GM15510 (cell line): ENCODE data around the gene AFF2.

Experiments used
- POLR2A ChIP-seq: IDR thresholded peaks from 3 replicates; pipeline ENCODE4 v1.6.1; 2011; ENCODE audit warnings: borderline replicate concordance; ENCODE audit not compliant: insufficient read length; ENCODE audit errors: extremely low read depth

The AFF2 gene

GRCh38 chrX:148976571-148977400 lies 476.4 kb downstream of the AFF2 start:
- TF ChIP-seq POLR2A, result no peak

DNA sequence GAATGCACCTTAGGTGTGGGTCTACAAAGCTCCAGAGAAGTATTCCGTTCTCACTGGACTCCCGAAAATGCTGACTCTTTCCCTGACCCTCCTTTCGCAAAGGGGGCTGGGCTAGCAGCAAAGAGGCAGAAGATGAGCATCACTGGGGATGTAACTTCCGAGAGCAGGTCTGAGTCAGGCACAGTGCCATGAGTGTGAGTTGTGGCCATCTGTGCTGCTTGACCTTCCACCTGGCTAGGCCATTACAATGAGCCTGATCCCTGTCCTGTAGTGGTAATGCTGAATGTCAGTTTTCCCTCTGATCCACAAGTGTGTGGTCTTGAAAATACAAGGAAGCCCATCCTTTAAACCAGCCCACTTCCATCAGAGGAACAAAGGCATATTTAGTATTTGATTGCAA lies 479.4 kb downstream of the AFF2 start:
- no peak for TF ChIP-seq POLR2A

DNA sequence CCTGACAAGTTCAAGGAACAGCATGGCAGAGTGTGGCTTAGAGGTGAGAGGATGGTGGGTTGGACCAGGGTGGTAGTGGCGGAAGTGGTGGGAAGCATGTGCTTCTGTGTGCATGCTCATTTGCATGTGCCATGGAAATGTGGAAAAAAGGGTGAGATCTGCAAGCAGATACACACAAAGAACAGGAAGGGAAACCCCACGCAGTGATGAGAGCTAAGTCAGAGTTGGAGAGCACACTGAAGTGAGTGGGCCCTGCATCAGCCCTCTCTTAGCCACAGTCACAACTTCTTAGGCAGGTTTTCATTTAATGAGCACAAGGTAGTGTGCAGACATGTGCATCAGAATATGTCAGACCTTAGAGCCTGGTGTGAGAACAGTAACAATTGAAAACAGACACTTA lies 483.8 kb downstream of the AFF2 start:
- TF ChIP-seq POLR2A, result no peak

DNA sequence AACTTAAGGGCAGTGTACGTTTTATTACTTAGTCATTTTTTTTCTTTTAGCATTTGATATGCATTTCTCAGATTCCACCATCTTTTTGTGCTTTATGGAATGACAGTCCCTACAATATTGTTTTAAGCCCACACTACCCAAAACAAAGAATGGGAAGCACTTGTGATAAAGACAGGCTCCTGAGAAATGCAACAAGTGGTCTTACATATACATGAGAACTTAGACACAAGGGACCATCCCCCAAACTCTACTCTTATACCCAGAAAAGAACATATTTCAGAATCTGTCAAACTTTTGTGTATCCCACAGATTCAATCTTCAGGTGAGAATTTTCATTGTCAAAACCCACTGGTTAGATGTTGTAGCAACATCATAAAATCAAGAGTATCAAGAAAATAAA lies 491.1 kb downstream of the AFF2 start:
- no peak for TF ChIP-seq POLR2A

DNA sequence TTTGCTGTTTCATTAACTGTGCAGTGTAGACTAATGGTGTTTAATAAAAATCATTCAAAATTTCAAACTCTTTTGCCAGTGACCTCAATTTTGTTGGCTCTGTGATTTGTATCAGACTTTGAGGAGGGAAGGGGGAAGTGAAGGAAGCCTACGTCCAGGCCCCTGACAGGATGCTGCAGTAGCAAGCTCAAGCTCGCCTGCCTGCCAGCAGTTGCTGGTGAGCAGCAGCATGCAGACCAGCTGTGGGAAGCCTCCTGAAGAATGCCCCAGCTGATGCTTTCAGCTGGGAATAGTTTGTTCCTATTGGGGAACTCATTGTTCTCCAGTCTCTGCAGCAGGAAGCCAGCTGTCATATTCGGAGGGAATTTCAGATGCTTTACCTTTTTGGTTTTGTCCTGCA lies 495.2 kb downstream of the AFF2 start:
- no peak for TF ChIP-seq POLR2A

DNA sequence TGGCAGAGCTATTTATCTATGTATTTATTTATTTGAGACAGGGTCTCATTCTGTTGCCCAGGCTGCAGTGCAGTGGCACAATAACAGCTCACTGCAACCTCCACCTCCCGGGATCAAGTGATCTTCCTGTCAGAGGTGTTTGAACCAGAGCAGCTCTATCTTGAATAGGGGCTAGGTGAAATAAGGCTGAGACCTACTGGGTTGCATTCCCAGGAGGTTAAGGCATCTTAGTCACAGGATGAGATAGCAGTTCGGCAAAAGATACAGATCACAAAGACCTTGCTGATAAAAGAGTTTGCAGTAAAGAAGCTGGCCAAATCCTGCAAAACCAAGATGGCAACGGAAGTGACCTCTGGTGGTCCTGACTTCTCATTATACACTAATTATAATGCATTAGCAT lies 501.9 kb downstream of the AFF2 start:
- TF ChIP-seq POLR2A, result no peak

- no peak for TF ChIP-seq POLR2A
Measured at GRCh38 chrX:149003863-149004660, 503.6 kb downstream of the AFF2 start.

GRCh38 chrX:149004936-149005335 lies 504.5 kb downstream of the AFF2 start:
- TF ChIP-seq POLR2A, result no peak

DNA sequence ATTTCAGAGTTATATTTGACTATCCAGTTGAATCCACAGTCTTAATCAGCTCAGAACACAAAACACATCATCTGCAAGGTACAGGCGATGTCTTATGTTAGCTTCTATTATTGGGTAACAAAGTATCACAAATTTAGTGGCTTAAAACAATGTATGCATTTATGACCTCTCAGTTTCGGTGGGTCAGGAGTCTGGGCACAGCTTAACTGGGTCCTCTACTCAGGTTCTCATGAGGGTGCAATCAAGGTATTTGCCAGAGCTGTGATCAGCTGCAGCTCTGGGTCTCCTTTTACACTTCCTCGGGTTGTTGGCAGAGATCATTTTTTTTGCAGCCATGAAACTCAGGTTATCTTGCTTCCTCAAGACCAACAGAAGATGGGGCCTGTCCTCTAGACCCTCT lies 505.8 kb downstream of the AFF2 start:
- TF ChIP-seq POLR2A, result no peak

- no peak for TF ChIP-seq POLR2A
Measured at GRCh38 chrX:149007423-149007822, 507.0 kb downstream of the AFF2 start.

DNA sequence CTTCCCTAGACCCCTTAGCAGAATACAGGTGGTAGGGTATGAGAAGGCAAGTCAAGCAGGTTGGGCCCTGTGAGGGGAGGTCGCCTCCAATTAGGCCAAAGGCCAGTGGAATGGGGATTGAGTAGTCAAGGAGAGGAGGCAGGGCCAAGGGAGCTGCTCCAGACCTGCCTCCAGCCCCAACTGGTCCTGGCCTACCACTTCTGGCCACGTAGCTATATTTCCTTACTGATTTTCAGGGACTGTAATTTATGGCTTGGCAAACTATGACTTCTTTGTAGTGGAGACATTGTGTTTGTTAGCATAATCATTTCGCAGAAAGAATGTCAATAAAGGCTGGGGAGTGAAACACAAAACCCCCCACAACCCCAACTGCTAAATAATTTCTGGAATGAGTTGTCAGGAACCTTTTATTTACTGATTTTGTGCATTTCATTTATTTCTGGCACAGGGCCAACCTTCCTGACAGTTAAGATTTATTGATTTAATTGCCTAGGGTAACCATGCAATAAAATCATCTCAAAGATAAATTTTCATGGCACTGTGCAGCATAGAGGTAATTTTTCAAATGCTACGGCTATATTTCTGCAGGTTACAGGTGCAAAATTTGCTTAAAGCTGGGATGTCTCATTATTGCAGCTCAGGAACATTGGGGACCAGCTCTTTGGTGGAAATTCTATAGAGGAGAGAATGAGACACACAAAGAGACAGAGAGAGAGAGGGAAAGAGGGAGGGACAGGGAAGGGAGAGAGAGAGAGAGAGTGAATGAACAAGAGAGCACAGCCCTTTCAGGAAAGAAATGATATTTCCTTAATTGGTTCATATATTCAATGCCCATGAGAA lies 509.8 kb downstream of the AFF2 start:
- no peak for TF ChIP-seq POLR2A

- no peak for TF ChIP-seq POLR2A
Measured at GRCh38 chrX:149010853-149011224, 510.4 kb downstream of the AFF2 start.

GRCh38 chrX:149013081-149013480 lies 512.7 kb downstream of the AFF2 start:
- no peak for TF ChIP-seq POLR2A

- no peak for TF ChIP-seq POLR2A
Measured at GRCh38 chrX:149021159-149021558, 520.7 kb downstream of the AFF2 start.

DNA sequence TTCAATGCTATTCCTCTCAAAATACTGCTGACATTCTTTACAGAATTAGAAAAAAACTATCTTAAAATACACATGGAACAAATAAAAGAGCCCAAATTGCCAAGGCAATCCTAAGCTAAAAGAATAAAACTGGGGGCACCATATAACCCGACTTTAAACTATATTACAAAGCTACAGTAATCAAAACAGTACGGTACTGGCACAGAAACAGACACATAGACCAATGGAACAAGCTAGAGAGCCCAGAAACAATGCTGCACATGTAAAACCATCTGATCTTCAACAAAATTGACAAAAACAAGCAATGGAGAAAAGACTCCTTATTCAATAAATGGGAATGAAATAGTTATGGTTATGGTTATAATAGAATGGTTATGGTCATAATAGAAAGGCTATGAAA lies 522.1 kb downstream of the AFF2 start:
- no peak for TF ChIP-seq POLR2A
